Loucy (cell line): ENCODE measurements around the gene ACE.

Experiments used
- EZH2phosphoT487 ChIP-seq: fragments of 200-600 bp; IDR thresholded peaks from 2 replicates; pipeline ENCODE4 v1.6.1; 2018; ENCODE audit warnings: antibody characterized with exemption, mild to moderate bottlenecking, moderate library complexity, borderline replicate concordance
- TF ChIP-seq, protein P1 (sequence below): fragments of 200-600 bp; sonication (generic); conservative IDR thresholded peaks from 2 replicates; pipeline ENCODE4 v1.5.1; 2014; ENCODE audit warnings: mild to moderate bottlenecking, antibody characterized with exemption, low read length

DNA sequence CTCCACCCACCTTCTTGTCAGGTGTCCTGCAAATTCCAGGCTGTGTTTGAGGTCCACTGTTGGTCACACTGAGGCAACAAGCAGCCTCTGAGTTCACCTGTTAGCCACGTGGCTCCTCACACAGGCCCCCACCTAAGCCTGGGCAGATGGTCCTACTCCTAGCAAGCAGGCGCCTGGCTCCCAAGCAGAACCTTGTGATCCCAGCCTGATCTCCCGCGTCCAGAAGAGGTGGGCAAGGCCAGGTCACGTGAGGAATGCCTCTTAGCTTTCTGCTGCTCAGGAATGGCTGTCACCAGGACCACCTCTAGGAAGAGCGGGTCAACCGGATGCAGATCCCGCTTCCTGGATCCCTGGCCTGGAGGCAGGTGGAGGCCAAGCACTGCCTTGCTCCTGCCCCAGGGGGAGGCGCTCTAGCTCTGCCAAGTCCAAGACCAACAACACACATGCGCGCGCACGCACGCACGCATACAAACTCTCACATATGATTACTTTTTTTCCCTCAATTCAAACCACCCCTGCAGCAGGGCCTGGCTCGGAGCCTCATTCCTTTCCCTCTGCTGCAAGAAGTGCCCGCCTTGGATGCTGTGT, 40.2 kb upstream of the ACE start:
- TF ChIP-seq, protein P1, sequence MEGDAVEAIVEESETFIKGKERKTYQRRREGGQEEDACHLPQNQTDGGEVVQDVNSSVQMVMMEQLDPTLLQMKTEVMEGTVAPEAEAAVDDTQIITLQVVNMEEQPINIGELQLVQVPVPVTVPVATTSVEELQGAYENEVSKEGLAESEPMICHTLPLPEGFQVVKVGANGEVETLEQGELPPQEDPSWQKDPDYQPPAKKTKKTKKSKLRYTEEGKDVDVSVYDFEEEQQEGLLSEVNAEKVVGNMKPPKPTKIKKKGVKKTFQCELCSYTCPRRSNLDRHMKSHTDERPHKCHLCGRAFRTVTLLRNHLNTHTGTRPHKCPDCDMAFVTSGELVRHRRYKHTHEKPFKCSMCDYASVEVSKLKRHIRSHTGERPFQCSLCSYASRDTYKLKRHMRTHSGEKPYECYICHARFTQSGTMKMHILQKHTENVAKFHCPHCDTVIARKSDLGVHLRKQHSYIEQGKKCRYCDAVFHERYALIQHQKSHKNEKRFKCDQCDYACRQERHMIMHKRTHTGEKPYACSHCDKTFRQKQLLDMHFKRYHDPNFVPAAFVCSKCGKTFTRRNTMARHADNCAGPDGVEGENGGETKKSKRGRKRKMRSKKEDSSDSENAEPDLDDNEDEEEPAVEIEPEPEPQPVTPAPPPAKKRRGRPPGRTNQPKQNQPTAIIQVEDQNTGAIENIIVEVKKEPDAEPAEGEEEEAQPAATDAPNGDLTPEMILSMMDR: peak; percentile 31; the same call in 1 of the 2 replicates
- TF ChIP-seq EZH2phosphoT487: no peak
